K562 (cell line): Measurements from ENCODE around the gene VPS35L.

ENCODE experiments used
- CTCF ChIP-seq, 3 experiments: IDR thresholded peaks in 2 of 3; conservative IDR thresholded peaks in 1 of 3; 2 replicates each; pipeline ENCODE4 v1.5.1; 2011 to 2012; ENCODE audit warnings: low read length in 3 of 3, mild to moderate bottlenecking in 3 of 3, control low read depth in 2 of 3, improper control_type of control experiment in 1 of 3, inconsistent platforms in 1 of 3, low read depth in 1 of 3, mixed read lengths in 1 of 3, moderate library complexity in 1 of 3; ENCODE audit not compliant: insufficient read depth in 2 of 3
- ESRRA ChIP-seq: fragments of 450-650 bp; IDR thresholded peaks from 2 replicates; pipeline ENCODE4 v1.6.1; 2014; ENCODE audit warnings: low read depth, mild to moderate bottlenecking, moderate library complexity, borderline replicate concordance
- FOXA3 ChIP-seq, 2 experiments: fragments of 450-650 bp in 1 of 2; sonication (generic) in 1 of 2; formaldehyde crosslinking; IDR thresholded peaks in 1 of 2; conservative IDR thresholded peaks in 1 of 2; 2 replicates each; pipeline versions ENCODE4 v1.4.0 to v1.8.0; 2020 to 2022; ENCODE audit warnings: mild to moderate bottlenecking in 2 of 2, missing genetic modification reagents in 1 of 2
- KDM1A ChIP-seq, 2 experiments: fragments of 450-650 bp; IDR thresholded peaks; 2 replicates each; pipeline ENCODE4 v1.6.1; 2016; ENCODE audit warnings: mild to moderate bottlenecking in 2 of 2
- MAZ ChIP-seq, 2 experiments: fragments of 450-650 bp in 1 of 2; sonication (generic) in 1 of 2; formaldehyde crosslinking; IDR thresholded peaks in 1 of 2; conservative IDR thresholded peaks in 1 of 2; 2 replicates each; pipeline versions ENCODE4 v1.4.0 to v1.5.0; 2020; ENCODE audit warnings: mild to moderate bottlenecking in 1 of 2, missing genetic modification reagents in 1 of 2
- POLR2A ChIP-seq: fragments of 450-650 bp; conservative IDR thresholded peaks from 2 replicates; pipeline ENCODE4 v1.6.1; 2016
- RAD21 ChIP-seq, 2 experiments: fragments of 250-450 bp in 1 of 2; fragments of 450-650 bp in 1 of 2; sonication (Bioruptor Pico) in 1 of 2; formaldehyde crosslinking in 1 of 2; IDR thresholded peaks in 1 of 2; conservative IDR thresholded peaks in 1 of 2; 2 replicates each; pipeline versions ENCODE4 v1.4.0 to v1.8.0; 2020 to 2022; ENCODE audit warnings: mild to moderate bottlenecking in 2 of 2, moderate library complexity in 1 of 2
- SRSF1 ChIP-seq: fragments of 200-400 bp; formaldehyde crosslinking; IDR thresholded peaks from 2 replicates; pipeline ENCODE4 v1.6.1; 2017; ENCODE audit warnings: mild to moderate bottlenecking, low read depth, low read length, moderate library complexity
- TF ChIP-seq, protein P1 (sequence below), 2 experiments: fragments of 450-650 bp; formaldehyde crosslinking in 1 of 2; IDR thresholded peaks; 2 replicates each; pipeline versions ENCODE4 v1.4.0 to v1.6.1; 2014 to 2020; ENCODE audit warnings: mild to moderate bottlenecking in 2 of 2, borderline replicate concordance in 1 of 2, low read depth in 1 of 2

GRCh38 chr16:19528666-19529065 lies 26.8 kb upstream of the VPS35L start:
- TF ChIP-seq RAD21 (CRISPR knock-in tag; conservative IDR thresholded peaks at IDR 0.05 in 1 of 2, IDR thresholded peaks at IDR 0.05 in 1 of 2), result no peak
- TF ChIP-seq POLR2A, result no peak
- no peak for TF ChIP-seq SRSF1
- TF ChIP-seq CTCF (IDR thresholded peaks at IDR 0.05 in 2 of 3, conservative IDR thresholded peaks at IDR 0.05 in 1 of 3; ENCODE audit: insufficient read depth in 2 of 3, low read depth in 1 of 3, low read length in 3 of 3), result no peak
- TF ChIP-seq, protein P1, sequence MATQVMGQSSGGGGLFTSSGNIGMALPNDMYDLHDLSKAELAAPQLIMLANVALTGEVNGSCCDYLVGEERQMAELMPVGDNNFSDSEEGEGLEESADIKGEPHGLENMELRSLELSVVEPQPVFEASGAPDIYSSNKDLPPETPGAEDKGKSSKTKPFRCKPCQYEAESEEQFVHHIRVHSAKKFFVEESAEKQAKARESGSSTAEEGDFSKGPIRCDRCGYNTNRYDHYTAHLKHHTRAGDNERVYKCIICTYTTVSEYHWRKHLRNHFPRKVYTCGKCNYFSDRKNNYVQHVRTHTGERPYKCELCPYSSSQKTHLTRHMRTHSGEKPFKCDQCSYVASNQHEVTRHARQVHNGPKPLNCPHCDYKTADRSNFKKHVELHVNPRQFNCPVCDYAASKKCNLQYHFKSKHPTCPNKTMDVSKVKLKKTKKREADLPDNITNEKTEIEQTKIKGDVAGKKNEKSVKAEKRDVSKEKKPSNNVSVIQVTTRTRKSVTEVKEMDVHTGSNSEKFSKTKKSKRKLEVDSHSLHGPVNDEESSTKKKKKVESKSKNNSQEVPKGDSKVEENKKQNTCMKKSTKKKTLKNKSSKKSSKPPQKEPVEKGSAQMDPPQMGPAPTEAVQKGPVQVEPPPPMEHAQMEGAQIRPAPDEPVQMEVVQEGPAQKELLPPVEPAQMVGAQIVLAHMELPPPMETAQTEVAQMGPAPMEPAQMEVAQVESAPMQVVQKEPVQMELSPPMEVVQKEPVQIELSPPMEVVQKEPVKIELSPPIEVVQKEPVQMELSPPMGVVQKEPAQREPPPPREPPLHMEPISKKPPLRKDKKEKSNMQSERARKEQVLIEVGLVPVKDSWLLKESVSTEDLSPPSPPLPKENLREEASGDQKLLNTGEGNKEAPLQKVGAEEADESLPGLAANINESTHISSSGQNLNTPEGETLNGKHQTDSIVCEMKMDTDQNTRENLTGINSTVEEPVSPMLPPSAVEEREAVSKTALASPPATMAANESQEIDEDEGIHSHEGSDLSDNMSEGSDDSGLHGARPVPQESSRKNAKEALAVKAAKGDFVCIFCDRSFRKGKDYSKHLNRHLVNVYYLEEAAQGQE (IDR thresholded peaks at IDR 0.05; ENCODE audit: borderline replicate concordance), result no peak
- TF ChIP-seq, protein P1 (CRISPR knock-in tag; IDR thresholded peaks at IDR 0.05; ENCODE audit: low read depth), result no peak
- no peak for TF ChIP-seq ESRRA
- no peak for TF ChIP-seq KDM1A (IDR thresholded peaks at IDR 0.05)
- TF ChIP-seq FOXA3 (CRISPR knock-in tag; conservative IDR thresholded peaks at IDR 0.05 in 1 of 2, IDR thresholded peaks at IDR 0.05 in 1 of 2), result no peak
- no peak for TF ChIP-seq MAZ (CRISPR knock-in tag; conservative IDR thresholded peaks at IDR 0.05 in 1 of 2, IDR thresholded peaks at IDR 0.05 in 1 of 2)
